SHP77 (cell line): Measurements from ENCODE around the gene RSPO3.
"Not testable (repeated sequence)": the region's sequence is repeated elsewhere in the genome, so short reads cannot be mapped to it uniquely, and the experiment has no call there.

Experiments
- DNase-seq, 2 experiments: peaks; one replicate each; lab custom pipeline; 2025; lab: John Stamatoyannopoulos, UW

The RSPO3 gene

GRCh38 chr6:127205036-127205435 is 86.6 kb downstream of the RSPO3 start:
- no peak for DNase-seq

GRCh38 chr6:127206531-127207095 is 88.1 kb downstream of the RSPO3 start:
- DNase-seq = no peak

- no peak for DNase-seq
These were observed 89.2 kb downstream of the RSPO3 start for GRCh38 chr6:127207591-127208120.

GRCh38 chr6:127210725-127211124 is 92.3 kb downstream of the RSPO3 start:
- DNase-seq = no peak

- DNase-seq = no peak
These were observed 93.9 kb downstream of the RSPO3 start for GRCh38 chr6:127212376-127212775.

GRCh38 chr6:127214032-127214431 is 95.6 kb downstream of the RSPO3 start:
- DNase-seq = not testable (repeated sequence)

GRCh38 chr6:127214531-127214930 is 96.1 kb downstream of the RSPO3 start:
- DNase-seq = not testable (repeated sequence)

GRCh38 chr6:127215931-127216330 is 97.5 kb downstream of the RSPO3 start:
- DNase-seq = no peak

- DNase-seq = no peak
These were observed 98.6 kb downstream of the RSPO3 start for GRCh38 chr6:127216810-127217789.

- no peak for DNase-seq
These were observed 101.4 kb downstream of the RSPO3 start for GRCh38 chr6:127219869-127220268.

GRCh38 chr6:127221201-127221600 is 102.7 kb downstream of the RSPO3 start:
- no peak for DNase-seq

- no peak for DNase-seq
These were observed 103.9 kb downstream of the RSPO3 start for GRCh38 chr6:127222418-127222817.

- no peak for DNase-seq
These were observed 107.0 kb downstream of the RSPO3 start for GRCh38 chr6:127225497-127225896.

GRCh38 chr6:127233819-127234218 is 115.3 kb downstream of the RSPO3 start:
- not testable (repeated sequence) for DNase-seq

- no peak for DNase-seq
These were observed 125.0 kb downstream of the RSPO3 start for GRCh38 chr6:127243501-127243900.
